Retinal pigment epithelial cell (primary cell): Measurements from ENCODE around the gene IFT88.

ENCODE experiments used
- DNase-seq: peaks from one replicate; pipeline ENCODE4 v3.0.0-alpha.2; 2010; ENCODE audit warnings: low read depth
- H3K4me3 ChIP-seq: 2 replicates; pipeline ENCODE4 v1.5.1; 2011; ENCODE audit warnings: mild to moderate bottlenecking, low read length, control low read depth, moderate library complexity
- CTCF ChIP-seq: conservative IDR thresholded peaks from 2 replicates; pipeline ENCODE4 v1.5.1; 2011; ENCODE audit warnings: low read depth, low read length, control low read depth, inconsistent platforms

The IFT88 gene

GRCh38 chr13:20566898-20567874, at the start of gene IFT88:
Gene IFT88 (plus strand): TSS chr13:20567157. CDS start chr13:20574386, 7,229 bp downstream.
- TF ChIP-seq CTCF: no peak
- peak; percentile 58 for DNase-seq
- peak within 1 kb of the TSS; percentile 82 for H3K4me3 ChIP-seq

GRCh38 chr13:20518660-20519100, 48.3 kb upstream of the IFT88 start:
- no peak for TF ChIP-seq CTCF
- H3K4me3 ChIP-seq: no peak overlapping the region
- no peak for DNase-seq

- H3K4me3 ChIP-seq: no peak overlapping the region
- TF ChIP-seq CTCF: no peak
- no peak for DNase-seq
Measured at GRCh38 chr13:20519875-20520274, 47.1 kb upstream of the IFT88 start.

GRCh38 chr13:20521364-20522115, 45.4 kb upstream of the IFT88 start:
- no peak overlapping the region for H3K4me3 ChIP-seq
- no peak for TF ChIP-seq CTCF
- no peak for DNase-seq

- TF ChIP-seq CTCF: no peak
- peak overlapping the region; percentile 52 for H3K4me3 ChIP-seq
Measured at GRCh38 chr13:20525144-20525600, 41.8 kb upstream of the IFT88 start.

GRCh38 chr13:20525601-20526544, 41.1 kb upstream of the IFT88 start, which contains the start of gene CRYL1:
Gene CRYL1 (minus strand): TSS chr13:20525857. CDS start chr13:20525794, 63 bp downstream.
- H3K4me3 ChIP-seq: peak within 1 kb of the TSS; percentile 76
- TF ChIP-seq CTCF: no peak
- no peak for DNase-seq

More at GRCh38 chr13:20525144-20525600, 41.8 kb upstream of the IFT88 start:
- DNase-seq: no peak
